HCT116 (cell line): Measurements from ENCODE around the gene HLA-DMA. TPM values are rescaled to one million over a fixed set of nuclear protein-coding genes. Genes with fewer than 3 reads are reported as not detected.
A peak's percentile ranks its signal among the peaks of the same experiment; 100 is the strongest.

Experiments
- ATAC-seq: fragments of 200-7000 bp; cut with Tn5 transposase; 2 replicates; pipeline ENCODE4 v1.9.1; 2020; ENCODE audit warnings: mild to moderate bottlenecking, moderate library complexity
- BruUV-seq: library from RNA; stranded (reverse); fragments of 400-500 nt; replicated peaks from 2 replicates; lab custom pipeline; 2021; lab: Mats Ljungman, UMichigan
- CTCF ChIA-PET: fragments of 300-600 bp; sonication (Branson Sonifier 250); formaldehyde crosslinking; loops from one replicate; lab custom pipeline; 2021; ENCODE audit warnings: antibody characterized with exemption; lab: Charles Lee
- POLR2A ChIA-PET: fragments of 300-600, 350-600 bp; sonication (Branson Sonifier 250); formaldehyde crosslinking; loops from one replicate; lab custom pipeline; 2021; ENCODE audit warnings: antibody characterized with exemption; lab: Charles Lee
- RAD21 ChIA-PET, 2 experiments: fragments of 300-600 bp; sonication (Branson Sonifier 250); formaldehyde crosslinking; loops; one replicate each; lab custom pipeline; 2023; ENCODE audit warnings: low total read pairs in 2 of 2; ENCODE audit not compliant: uncharacterized antibody in 2 of 2, unreplicated experiment in 2 of 2, low non-redundant PET in 1 of 2; lab: Charles Lee
- DNase-seq: peaks from one replicate; pipeline ENCODE4 v3.0.0-alpha.2; 2010; ENCODE audit warnings: low read depth, low spot score
- H2AFZ ChIP-seq: fragments of 200-600 bp; shearing (Covaris generic), sonication (generic); 2 replicates; pipeline ENCODE4 v1.6.1; 2017; ENCODE audit warnings: low read depth, mixed run types, mixed read lengths, antibody characterized with exemption, low read length; ENCODE audit not compliant: poor library complexity, severe bottlenecking
- H3K27ac ChIP-seq: 2 replicates; pipeline ENCODE4 v1.5.1; 2012; ENCODE audit warnings: low read depth, low read length
- H3K27me3 ChIP-seq: fragments of 200-600 bp; sonication (generic); 2 replicates; pipeline ENCODE4 v1.6.1; 2016; ENCODE audit warnings: mixed run types, low read length, mixed read lengths; ENCODE audit not compliant: insufficient read depth
- H3K36me3 ChIP-seq, 2 experiments: fragments of 200-500 bp in 1 of 2; fragments of 200-600 bp in 1 of 2; sonication (Bioruptor generic) in 1 of 2; sonication (generic) in 1 of 2; 2 replicates each; pipeline versions ENCODE4 v1.5.1 to v1.6.1; 2014 to 2016; ENCODE audit warnings: low read length in 2 of 2, inconsistent platforms in 1 of 2, mixed read lengths in 1 of 2, mixed run types in 1 of 2; ENCODE audit not compliant: insufficient read depth in 2 of 2, control insufficient read depth in 1 of 2
- H3K4me1 ChIP-seq, 2 experiments: fragments of 200-600 bp in 1 of 2; sonication (generic) in 1 of 2; 2 replicates each; pipeline versions ENCODE4 v1.5.1 to v1.6.1; 2012 to 2017; ENCODE audit warnings: low read length in 2 of 2, inconsistent platforms in 1 of 2, mild to moderate bottlenecking in 1 of 2, mixed read lengths in 1 of 2, mixed run types in 1 of 2, moderate library complexity in 1 of 2; ENCODE audit not compliant: insufficient read depth in 2 of 2, control insufficient read depth in 1 of 2
- H3K4me2 ChIP-seq: fragments of 200-600 bp; sonication (generic); 2 replicates; pipeline ENCODE4 v1.6.1; 2017; ENCODE audit warnings: mixed run types, low read length, mixed read lengths
- H3K4me3 ChIP-seq, 2 experiments: fragments of 200-600 bp in 1 of 2; sonication (generic) in 1 of 2; replicated peaks in 1 of 2; 2 replicates each; pipeline ENCODE4 v1.5.1; 2011 to 2016; ENCODE audit warnings: low read length in 2 of 2, control low read depth in 1 of 2, low read depth in 1 of 2, mild to moderate bottlenecking in 1 of 2, mixed read lengths in 1 of 2, mixed run types in 1 of 2
- H3K79me2 ChIP-seq: fragments of 200-600 bp; sonication (generic); 2 replicates; pipeline ENCODE4 v1.6.1; 2017; ENCODE audit warnings: mild to moderate bottlenecking, mixed run types, low read length, moderate library complexity, mixed read lengths; ENCODE audit not compliant: insufficient read depth
- H3K9ac ChIP-seq: fragments of 200-600 bp; sonication (generic); 2 replicates; pipeline ENCODE4 v1.6.1; 2016; ENCODE audit warnings: low read length, mixed read lengths
- H3K9me2 ChIP-seq: fragments of 200-600 bp; sonication (generic), shearing (Covaris generic); 2 replicates; pipeline ENCODE4 v1.6.1; 2017; ENCODE audit warnings: mixed run types, mild to moderate bottlenecking, moderate library complexity; ENCODE audit not compliant: insufficient read depth
- H3K9me3 ChIP-seq, 2 experiments: fragments of 200-500 bp in 1 of 2; fragments of 200-600 bp in 1 of 2; sonication (Bioruptor generic) in 1 of 2; sonication (generic) in 1 of 2; 2 replicates each; pipeline ENCODE4 v1.6.1; 2014 to 2017; ENCODE audit warnings: low read length in 2 of 2, mixed read lengths in 2 of 2, inconsistent platforms in 1 of 2, low read depth in 1 of 2, mild to moderate bottlenecking in 1 of 2, mixed run types in 1 of 2, moderate library complexity in 1 of 2; ENCODE audit not compliant: control insufficient read depth in 1 of 2, insufficient read depth in 1 of 2
- H4K20me1 ChIP-seq: fragments of 200-600 bp; sonication (generic), shearing (Covaris generic); 2 replicates; pipeline ENCODE4 v1.6.1; 2017; ENCODE audit warnings: mixed run types, mild to moderate bottlenecking, moderate library complexity; ENCODE audit not compliant: insufficient read depth
- FOSL1 ChIP-seq: IDR thresholded peaks from 2 replicates; pipeline ENCODE4 v1.6.1; 2012; ENCODE audit warnings: low read depth
- POLR2A ChIP-seq: IDR thresholded peaks from 2 replicates; pipeline ENCODE4 v1.7.0; 2011; ENCODE audit warnings: borderline replicate concordance; ENCODE audit not compliant: insufficient read depth, insufficient read length; ENCODE audit errors: extremely low read depth
- POLR2AphosphoS5 ChIP-seq: IDR thresholded peaks from 2 replicates; pipeline ENCODE4 v1.6.1; 2011; ENCODE audit warnings: mild to moderate bottlenecking, low read depth, low read length, moderate library complexity
- SRF ChIP-seq: IDR thresholded peaks from 2 replicates; pipeline ENCODE4 v1.6.1; 2012; ENCODE audit warnings: low read depth
- ZNF274 ChIP-seq: fragments of 200-500 bp; sonication (Bioruptor generic); IDR thresholded peaks from 2 replicates; pipeline ENCODE4 v1.6.1; 2014; ENCODE audit warnings: mild to moderate bottlenecking, low read depth, low read length, inconsistent platforms
- intact Hi-C: fragments of 100-400 bp; cut with micrococcal nuclease; formaldehyde crosslinking; loops from 2 replicates; pipeline ENCODE4 v1.10.0; 2022
- total RNA-seq: library from RNA; stranded (reverse); gene quantifications from one replicate; pipeline ENCODE4 v1.2.1, GENCODE V29; 2021; ENCODE audit not compliant: unreplicated experiment
- TF ChIP-seq, protein P1 (sequence below): IDR thresholded peaks from 2 replicates; pipeline ENCODE4 v1.6.1; 2012

HLA-DMA gene
- total RNA-seq, 1 experiment from 2014 or later: 12.1 TPM

DNA sequence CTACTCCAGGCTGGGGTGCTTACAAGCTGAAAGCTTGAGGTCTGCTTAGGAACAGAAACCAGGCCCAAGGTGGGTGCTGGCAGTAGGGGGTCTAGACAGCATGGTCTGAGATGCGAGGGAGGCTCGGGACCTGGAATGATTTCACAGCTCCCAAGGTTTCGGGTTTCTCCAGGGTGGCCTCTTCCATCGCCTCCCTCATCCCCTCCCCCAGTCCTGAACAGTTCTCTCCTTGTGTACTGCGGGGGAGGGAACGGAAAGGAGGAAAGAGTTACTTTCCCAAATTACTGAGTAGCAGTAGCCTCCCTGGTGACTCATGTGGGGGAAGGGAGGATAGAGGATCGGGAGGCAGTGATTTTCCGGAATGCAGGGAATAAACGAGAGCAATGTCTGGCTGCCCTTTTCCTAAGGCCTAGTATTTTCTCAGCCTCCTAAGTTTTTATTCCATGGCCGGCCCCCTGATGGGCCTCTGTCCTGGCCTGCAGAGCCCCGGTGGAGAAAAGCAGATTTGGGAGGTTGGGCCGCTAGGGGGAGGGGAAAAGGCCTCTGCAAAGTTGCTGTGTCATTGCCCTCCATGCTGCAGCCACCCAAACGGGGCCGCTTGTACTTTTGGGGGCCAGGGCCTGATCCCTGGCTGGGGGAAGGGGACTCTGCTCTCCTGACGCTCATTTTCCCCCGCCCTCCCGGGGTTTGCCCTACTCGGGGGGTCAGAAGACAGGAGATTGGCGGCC lies 17.0 kb upstream of the HLA-DMA start (continued):
- no peak for TF ChIP-seq SRF
- TF ChIP-seq ZNF274: no peak
- peak; percentile 35 for TF ChIP-seq POLR2AphosphoS5
- no peak for TF ChIP-seq FOSL1

GRCh38 chr6:32968867-32969684 lies 16.2 kb upstream of the HLA-DMA start:
- DNase-seq (peak; percentile 57), ATAC-seq (peak; percentile 29)
- intact Hi-C loops: loop anchor here (5.0 kb wide), 1 partner anchor 82 kb away; no protein-coding TSS in a partner anchor
- peak overlapping the region; percentile 82 to 92 for H3K4me3 ChIP-seq
- peaks cover 64% of the 10 kb centered on the region for H3K79me2 ChIP-seq
- BruUV-seq: no TSS peak
- peak overlapping the region; percentile 97 for H3K27ac ChIP-seq
- no peaks in the 10 kb centered on the region for H3K9me2 ChIP-seq
- no peak overlapping the region for H2AFZ ChIP-seq
- no peaks in the 10 kb centered on the region for H3K9me3 ChIP-seq
- peak overlapping the region; percentile 92 for H3K9ac ChIP-seq
- ChIA-PET RAD21 (interaction anchor here in 1 of 2 experiments (0.6 kb wide), 1 partner anchor 108 kb away, joined by 3 read pairs; no protein-coding TSS in a partner anchor), POLR2A (interaction anchor here (0.6 to 8.1 kb wide), 8 partner anchors 13 to 1740 kb away, joined by 3 to 227 read pairs (median 4); partner anchors contain the start of genes HLA-DMA, HLA-DMB, RPS18 and VPS52), CTCF (interaction anchor here (1.4 to 7.8 kb wide), 4 partner anchors 12 to 101 kb away, joined by 5 to 73 read pairs (median 11); partner anchors contain the start of gene HLA-DMA)
- peaks cover 10 to 54% of the 10 kb centered on the region in 2 experiments for H3K4me1 ChIP-seq
- H3K4me2 ChIP-seq: peak overlapping the region; percentile 84
- peaks cover 9 to 18% of the 10 kb centered on the region in 2 experiments for H3K36me3 ChIP-seq
- no peaks in the 10 kb centered on the region for H3K27me3 ChIP-seq
- TF ChIP-seq, protein P1, sequence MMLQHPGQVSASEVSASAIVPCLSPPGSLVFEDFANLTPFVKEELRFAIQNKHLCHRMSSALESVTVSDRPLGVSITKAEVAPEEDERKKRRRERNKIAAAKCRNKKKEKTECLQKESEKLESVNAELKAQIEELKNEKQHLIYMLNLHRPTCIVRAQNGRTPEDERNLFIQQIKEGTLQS: no peak
- TF ChIP-seq POLR2A: peak; percentile 3
- H4K20me1 ChIP-seq: peaks cover 16% of the 10 kb centered on the region; the same call in 1 of the 2 replicates
